Skeletal muscle tissue (tissue), 4 donors: ENCODE results near the gene CRKL. TPM values are rescaled to one million over a fixed set of nuclear protein-coding genes. Genes with fewer than 3 reads are reported as not detected.

ENCODE experiments used
- H3K27ac ChIP-seq: one replicate; pipeline ENCODE4 v1.7.0; 2013; ENCODE audit warnings: mild to moderate bottlenecking, low read depth, low read length, inconsistent platforms
- H3K27me3 ChIP-seq, 3 donors: one replicate each; pipeline ENCODE4 v1.7.0; 2013; ENCODE audit warnings: low read length in 3 of 3; ENCODE audit not compliant: control insufficient read depth in 3 of 3, insufficient read depth in 3 of 3
- H3K36me3 ChIP-seq, 3 donors: one replicate each; pipeline ENCODE4 v1.7.0; 2013; ENCODE audit warnings: low read length in 3 of 3; ENCODE audit not compliant: control insufficient read depth in 3 of 3, insufficient read depth in 3 of 3
- H3K4me1 ChIP-seq, 3 donors: one replicate each; pipeline ENCODE4 v1.7.0; 2013; ENCODE audit warnings: low read length in 3 of 3, mild to moderate bottlenecking in 3 of 3; ENCODE audit not compliant: control insufficient read depth in 3 of 3, insufficient read depth in 3 of 3
- H3K4me3 ChIP-seq, 3 donors: one replicate each; pipeline ENCODE4 v1.7.0; 2013; ENCODE audit warnings: low read length in 3 of 3
- H3K9ac ChIP-seq, 3 donors: one replicate each; pipeline ENCODE4 v1.7.0; 2013; ENCODE audit warnings: low read length in 3 of 3, mild to moderate bottlenecking in 3 of 3, moderate library complexity in 2 of 3, low read depth in 1 of 3
- H3K9me3 ChIP-seq, 3 donors: one replicate each; pipeline ENCODE4 v1.7.0; 2013; ENCODE audit warnings: low read length in 3 of 3; ENCODE audit not compliant: control insufficient read depth in 3 of 3
- total RNA-seq: library from RNA; depleted of rRNA; stranded (reverse); fragments of >200 nt; gene quantifications from one replicate; pipeline ENCODE4 v1.2.3, GENCODE V29; 2014
- donor health status: Osteomylitis.

The CRKL gene
- total RNA-seq, 1 donor from 2014 or later, result 45.9 TPM

- Histone ChIP-seq H3K4me1 (peaks cover 0 to 2% (median 2%) of the 10 kb centered on the region in 3 donors), H3K36me3 (no peaks in the 10 kb centered on the region), H3K4me3 (no peak overlapping the region), H3K27ac (no peak overlapping the region), H3K9ac (no peak overlapping the region), H3K27me3 (peaks cover 4 to 23% (median 11%) of the 10 kb centered on the region in 3 donors), H3K9me3 (no peaks in the 10 kb centered on the region)
Measured at GRCh38 chr22:20974336-20974955, 57.2 kb downstream of the CRKL start.

GRCh38 chr22:20975541-20976290 is 58.5 kb downstream of the CRKL start:
- Histone ChIP-seq H3K27ac (no peak overlapping the region), H3K4me3 (no peak overlapping the region), H3K27me3 (peaks cover 4 to 23% (median 11%) of the 10 kb centered on the region in 3 donors), H3K4me1 (peaks cover 9 to 14% (median 14%) of the 10 kb centered on the region in 3 donors), H3K36me3 (no peaks in the 10 kb centered on the region), H3K9me3 (no peaks in the 10 kb centered on the region), H3K9ac (no peak overlapping the region)

DNA sequence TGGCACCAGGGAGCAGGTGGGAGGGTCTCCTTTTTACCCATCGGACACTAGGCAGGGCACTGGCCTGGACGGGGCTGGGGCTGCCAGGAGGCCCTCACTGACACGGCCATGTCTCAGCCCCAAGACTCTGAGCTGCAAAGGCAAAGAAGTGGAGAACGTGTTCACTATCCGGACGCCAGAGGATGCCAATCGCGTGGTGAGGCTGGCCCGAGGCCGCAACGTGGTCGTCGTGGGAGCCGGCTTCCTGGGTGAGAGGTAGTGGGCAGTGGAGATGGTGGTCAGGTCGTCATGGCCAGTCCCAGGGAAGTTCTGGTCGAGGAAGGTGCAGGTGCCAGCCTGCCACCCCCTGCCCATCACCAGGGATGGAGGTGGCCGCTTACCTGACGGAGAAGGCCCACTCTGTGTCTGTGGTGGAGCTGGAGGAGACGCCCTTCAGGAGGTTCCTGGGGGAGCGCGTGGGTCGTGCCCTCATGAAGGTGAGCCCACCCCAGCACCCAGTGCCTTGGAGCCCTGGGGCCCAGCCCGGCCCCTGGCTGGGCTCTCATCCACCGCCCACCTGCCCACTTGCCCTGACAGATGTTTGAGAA is 59.2 kb downstream of the CRKL start:
- Histone ChIP-seq H3K9me3 (no peaks in the 10 kb centered on the region), H3K27ac (no peak overlapping the region), H3K27me3 (peaks cover 4 to 23% (median 11%) of the 10 kb centered on the region in 3 donors), H3K4me3 (no peak overlapping the region), H3K9ac (no peak overlapping the region), H3K36me3 (no peaks in the 10 kb centered on the region), H3K4me1 (peaks cover 15 to 21% (median 21%) of the 10 kb centered on the region in 3 donors)

- H3K4me1 ChIP-seq, result peaks cover 18 to 27% (median 24%) of the 10 kb centered on the region in 3 donors
- no peak overlapping the region for H3K4me3 ChIP-seq
- H3K9me3 ChIP-seq, result no peaks in the 10 kb centered on the region
- peaks cover 4 to 23% (median 11%) of the 10 kb centered on the region in 3 donors for H3K27me3 ChIP-seq
- H3K9ac ChIP-seq, result no peak overlapping the region
- H3K27ac ChIP-seq, result no peak overlapping the region
- H3K36me3 ChIP-seq, result no peaks in the 10 kb centered on the region
Measured at GRCh38 chr22:20977019-20977418, 59.8 kb downstream of the CRKL start.

DNA sequence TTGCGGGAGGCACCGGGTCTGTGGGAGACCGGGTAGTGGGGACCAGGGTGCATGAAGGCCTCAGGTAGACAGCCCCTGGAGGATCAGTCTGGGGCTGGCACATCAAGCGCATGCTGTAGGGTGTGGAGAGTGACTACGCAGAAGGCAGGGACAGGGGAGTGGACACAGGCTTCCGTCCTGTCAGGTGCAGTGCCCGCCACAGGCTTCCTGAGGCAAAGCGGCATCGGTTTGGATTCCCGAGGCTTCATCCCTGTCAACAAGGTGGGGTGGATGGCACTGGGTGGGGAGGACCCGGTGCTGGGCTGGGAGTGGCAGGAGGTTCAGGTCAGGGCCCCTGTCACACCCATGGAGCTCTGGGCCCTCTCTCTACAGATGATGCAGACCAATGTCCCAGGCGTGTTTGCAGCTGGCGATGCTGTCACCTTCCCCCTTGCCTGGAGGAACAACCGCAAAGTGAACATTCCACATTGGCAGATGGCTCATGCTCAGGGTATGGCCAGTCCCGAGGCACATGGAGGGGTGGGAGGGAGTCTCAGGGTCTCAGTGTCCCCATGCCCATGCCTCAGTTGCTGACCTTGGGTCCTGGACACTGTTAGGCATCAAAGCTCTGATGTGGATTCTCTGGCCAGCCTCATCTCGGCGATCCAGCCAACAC is 60.4 kb downstream of the CRKL start:
- H3K4me3 ChIP-seq, result no peak overlapping the region
- H3K9me3 ChIP-seq, result no peaks in the 10 kb centered on the region
- peaks cover 4 to 23% (median 11%) of the 10 kb centered on the region in 3 donors for H3K27me3 ChIP-seq
- H3K36me3 ChIP-seq, result no peaks in the 10 kb centered on the region
- no peak overlapping the region for H3K27ac ChIP-seq
- H3K4me1 ChIP-seq, result peaks cover 19 to 29% (median 27%) of the 10 kb centered on the region in 3 donors
- no peak overlapping the region for H3K9ac ChIP-seq

GRCh38 chr22:20978419-20978818 is 61.2 kb downstream of the CRKL start:
- Histone ChIP-seq H3K36me3 (peaks cover 2 to 3% (median 2%) of the 10 kb centered on the region in 3 donors), H3K4me1 (peaks cover 27 to 37% (median 35%) of the 10 kb centered on the region in 3 donors), H3K27ac (no peak overlapping the region), H3K27me3 (peaks cover 4 to 23% (median 11%) of the 10 kb centered on the region in 3 donors), H3K9ac (no peak overlapping the region), H3K4me3 (no peak overlapping the region), H3K9me3 (no peaks in the 10 kb centered on the region)

DNA sequence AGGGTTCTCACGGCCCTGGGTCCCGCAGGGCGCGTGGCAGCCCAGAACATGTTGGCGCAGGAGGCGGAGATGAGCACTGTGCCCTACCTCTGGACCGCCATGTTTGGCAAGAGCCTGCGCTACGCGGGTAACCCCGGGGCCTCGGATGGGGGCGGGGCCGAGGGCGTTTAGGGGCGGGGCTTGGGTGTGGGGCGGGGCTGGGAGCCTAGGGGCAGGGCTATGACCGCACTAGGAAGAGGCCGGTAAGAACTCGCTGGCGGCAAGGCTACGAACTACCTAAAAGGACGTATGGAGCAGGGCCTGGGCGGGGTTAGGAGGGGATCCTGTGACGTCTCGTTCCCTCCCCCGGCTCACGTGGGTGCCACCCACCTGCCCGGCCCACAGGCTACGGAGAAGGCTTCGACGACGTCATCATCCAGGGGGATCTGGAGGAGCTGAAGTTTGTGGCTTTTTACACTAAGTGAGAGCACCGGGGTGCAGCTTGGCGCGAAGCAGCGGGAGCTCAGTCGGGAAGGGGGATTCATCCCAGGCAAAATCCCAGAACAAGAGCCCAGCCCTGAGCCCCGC is 62.1 kb downstream of the CRKL start:
- H3K4me3 ChIP-seq, result peak overlapping the region; percentile 38 to 54 (median 52)
- peak overlapping the region in 2 of 3 donors; percentile 65 to 97 for H3K9ac ChIP-seq
- H3K9me3 ChIP-seq, result no peaks in the 10 kb centered on the region

GRCh38 chr22:20979940-20980453 is 62.8 kb downstream of the CRKL start:
- Histone ChIP-seq H3K4me3 (peak overlapping the region; percentile 35 to 54 (median 38)), H3K9ac (peak overlapping the region in 2 of 3 donors; percentile 38 to 97), H3K4me1 (peaks cover 29 to 42% (median 39%) of the 10 kb centered on the region in 3 donors), H3K36me3 (peaks cover 9 to 12% (median 10%) of the 10 kb centered on the region in 3 donors), H3K27me3 (peaks cover 4 to 17% (median 4%) of the 10 kb centered on the region in 3 donors), H3K9me3 (no peaks in the 10 kb centered on the region), H3K27ac (no peak overlapping the region)

More for the DNA sequence above, 62.1 kb downstream of the CRKL start:
- Histone ChIP-seq H3K27ac (no peak overlapping the region), H3K27me3 (peaks cover 4 to 21% (median 9%) of the 10 kb centered on the region in 3 donors), H3K36me3 (peaks cover 6 to 12% (median 10%) of the 10 kb centered on the region in 3 donors), H3K4me1 (peaks cover 29 to 42% (median 39%) of the 10 kb centered on the region in 3 donors)

GRCh38 chr22:20980523-20980922 is 63.3 kb downstream of the CRKL start:
- peaks cover 29 to 42% (median 39%) of the 10 kb centered on the region in 3 donors for H3K4me1 ChIP-seq
- no peak overlapping the region for H3K27ac ChIP-seq
- H3K9ac ChIP-seq, result peak overlapping the region in 2 of 3 donors; percentile 97
- H3K27me3 ChIP-seq, result peaks cover 4 to 17% (median 4%) of the 10 kb centered on the region in 3 donors
- peak overlapping the region; percentile 93 to 98 (median 98) for H3K4me3 ChIP-seq
- H3K9me3 ChIP-seq, result no peaks in the 10 kb centered on the region
- peaks cover 11 to 15% (median 12%) of the 10 kb centered on the region in 3 donors for H3K36me3 ChIP-seq
